ENCODE measurements around the gene MAG. TPM values are rescaled to one million over a fixed set of nuclear protein-coding genes. Genes with fewer than 3 reads are reported as not detected.
A peak's percentile ranks its signal among the peaks of the same experiment; 100 is the strongest.

MAG gene
- polyA plus RNA-seq, 3 donors = not detected

DNA sequence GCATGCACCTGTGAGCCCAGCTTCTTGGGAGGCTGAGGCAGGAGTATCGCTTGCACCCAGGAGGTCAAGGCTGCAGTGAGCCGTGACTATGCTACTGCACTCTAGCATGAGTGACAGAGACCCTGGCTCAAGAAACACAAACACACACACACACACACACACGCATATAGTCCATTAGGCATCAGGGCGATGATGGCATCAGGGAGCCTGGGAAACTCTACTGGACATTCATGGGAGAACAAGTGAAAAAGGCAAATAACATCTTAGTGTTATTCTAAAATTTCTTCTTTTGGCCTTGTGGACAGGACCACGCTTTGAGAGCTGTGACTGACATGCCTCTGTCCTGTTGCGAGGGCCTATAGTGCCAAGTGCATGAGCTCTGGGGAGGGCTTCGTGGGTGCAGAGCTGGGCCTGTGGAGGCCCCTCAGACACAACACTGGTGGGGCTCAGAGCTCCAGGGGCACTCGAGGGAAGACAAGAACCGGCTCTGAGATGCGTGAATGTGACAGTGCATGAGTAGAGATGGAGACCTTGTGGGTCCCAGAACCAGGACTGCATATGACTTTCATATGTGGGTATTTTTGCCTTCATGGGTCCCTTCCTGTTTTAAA, 31.2 kb upstream of the MAG start:
- H3K27ac ChIP-seq (ENCODE audit: low read depth in 1 of 2, low read length in 2 of 2) = no peak overlapping the region
- H4K20me1 ChIP-seq (ENCODE audit: insufficient read depth, low read length) = no peaks in the 10 kb centered on the region
- H2AFZ ChIP-seq (ENCODE audit: insufficient read depth, low read depth, low read length, poor library complexity, severe bottlenecking) = no peak overlapping the region
- no peak overlapping the region for H3K4me3 Mint-ChIP-seq
- WGBS (ENCODE audit: insufficient coverage) = 93% methylated on average over 8 of the region's 10 CpGs
- H3K9me3 ChIP-seq (replicated peaks in 1 of 2; ENCODE audit: control insufficient read depth in 1 of 2, insufficient read depth in 1 of 2, low read length in 2 of 2) = no peaks in the 10 kb centered on the region
- H3K27me3 Mint-ChIP-seq (ENCODE audit: low read depth in 3 of 3) = peaks cover 12 to 31% (median 15%) of the 10 kb centered on the region in 3 donors
- no peak overlapping the region for H3K4me3 ChIP-seq (replicated peaks in 1 of 3; ENCODE audit: low read depth in 2 of 3, low read length in 3 of 3)
- no peaks in the 10 kb centered on the region for H3K36me3 Mint-ChIP-seq
- H3K9ac ChIP-seq (ENCODE audit: insufficient read depth, low read length, poor library complexity, severe bottlenecking) = no peak overlapping the region
- intact Hi-C loops (cut with micrococcal nuclease) = loop anchor here in 1 of 2 donors (10.0 kb wide), 1 partner anchor 56 kb away; no protein-coding TSS in a partner anchor
- no peaks in the 10 kb centered on the region for H3K9me3 Mint-ChIP-seq
- no peaks in the 10 kb centered on the region for H3K79me2 ChIP-seq (ENCODE audit: insufficient read depth, low read length)
- peaks cover 20% of the 10 kb centered on the region in 2 donors for H3K4me1 ChIP-seq (ENCODE audit: control insufficient read depth in 1 of 2, insufficient read depth in 2 of 2, low read length in 2 of 2)
- TF ChIP-seq CTCF (IDR thresholded peaks at IDR 0.05) = no peak
- H3K27me3 ChIP-seq (ENCODE audit: control insufficient read depth in 2 of 2, insufficient read depth in 2 of 2, low read length in 2 of 2) = peaks cover 0 to 10% of the 10 kb centered on the region in 2 donors
- H3K27ac Mint-ChIP-seq = no peak overlapping the region
- DNase-seq = no peak
- H3K36me3 ChIP-seq (replicated peaks in 1 of 2; ENCODE audit: control insufficient read depth in 1 of 2, insufficient read depth in 2 of 2, low read length in 2 of 2) = no peaks in the 10 kb centered on the region
- no peak overlapping the region for H3K4me2 ChIP-seq (replicated peaks; ENCODE audit: extremely low read depth, low read length, poor library complexity, severe bottlenecking)
- peaks cover 19% of the 10 kb centered on the region for H3K4me1 Mint-ChIP-seq

GRCh38 chr19:35261356-35262100, 30.4 kb upstream of the MAG start:
- peak overlapping the region in 1 of 2 donors; percentile 35 for H3K4me3 Mint-ChIP-seq
- Histone ChIP-seq H2AFZ (ENCODE audit: insufficient read depth, low read depth, low read length, poor library complexity, severe bottlenecking) (no peak overlapping the region), H3K9ac (ENCODE audit: insufficient read depth, low read length, poor library complexity, severe bottlenecking) (no peak overlapping the region), H4K20me1 (ENCODE audit: insufficient read depth, low read length) (no peaks in the 10 kb centered on the region), H3K27ac (ENCODE audit: low read depth in 1 of 2, low read length in 2 of 2) (no peak overlapping the region), H3K4me2 (replicated peaks; ENCODE audit: extremely low read depth, low read length, poor library complexity, severe bottlenecking) (no peak overlapping the region), H3K9me3 (replicated peaks in 1 of 2; ENCODE audit: control insufficient read depth in 1 of 2, insufficient read depth in 1 of 2, low read length in 2 of 2) (no peaks in the 10 kb centered on the region), H3K4me1 (ENCODE audit: control insufficient read depth in 1 of 2, insufficient read depth in 2 of 2, low read length in 2 of 2) (peaks cover 24 to 27% of the 10 kb centered on the region in 2 donors), H3K27me3 (ENCODE audit: control insufficient read depth in 2 of 2, insufficient read depth in 2 of 2, low read length in 2 of 2) (peaks cover 0 to 10% of the 10 kb centered on the region in 2 donors), H3K79me2 (ENCODE audit: insufficient read depth, low read length) (no peaks in the 10 kb centered on the region), H3K4me3 (replicated peaks in 1 of 3; ENCODE audit: low read depth in 2 of 3, low read length in 3 of 3) (no peak overlapping the region), H3K36me3 (replicated peaks in 1 of 2; ENCODE audit: control insufficient read depth in 1 of 2, insufficient read depth in 2 of 2, low read length in 2 of 2) (no peaks in the 10 kb centered on the region)
- WGBS (ENCODE audit: insufficient coverage) = 82% methylated on average over 10 of the region's 12 CpGs
- DNase-seq = no peak
- H3K36me3 Mint-ChIP-seq = peaks cover 3% of the 10 kb centered on the region in 2 donors
- H3K4me1 Mint-ChIP-seq = peaks cover 27% of the 10 kb centered on the region
- H3K9me3 Mint-ChIP-seq = peaks cover 0 to 2% (median 0%) of the 10 kb centered on the region in 7 donors
- intact Hi-C loops (cut with micrococcal nuclease) = loop anchor here in 1 of 2 donors (10.0 kb wide), 1 partner anchor 57 kb away; no protein-coding TSS in a partner anchor
- H3K27ac Mint-ChIP-seq = no peak overlapping the region
- TF ChIP-seq CTCF (IDR thresholded peaks at IDR 0.05) = no peak
- peaks cover 12 to 31% (median 15%) of the 10 kb centered on the region in 3 donors for H3K27me3 Mint-ChIP-seq (ENCODE audit: low read depth in 3 of 3)

Measured in CD14-positive monocyte (primary cell).